Measurements from ENCODE around the gene CABP4.

GRCh38 chr11:67452141-67452952 lies 2.8 kb upstream of the CABP4 start, which contains the start of gene GPR152:
- TF ChIP-seq CTCF (IDR thresholded peaks at IDR 0.05) = no peak
- TF ChIP-seq POLR2A (IDR thresholded peaks at IDR 0.05) = no peak
